Naive thymus-derived CD4-positive, alpha-beta T cell (primary cell): ENCODE results near the gene TBX21. TPM values are rescaled to one million over a fixed set of nuclear protein-coding genes. Genes with fewer than 3 reads are reported as not detected.
"Not testable (repeated sequence)": the region's sequence is repeated elsewhere in the genome, so short reads cannot be mapped to it uniquely, and the experiment has no call there.

Source experiments
- ATAC-seq: fragments of 150-1000 bp; cut with Tn5 transposase; 2 replicates; pipeline ENCODE4 v1.10.0; 2021; ENCODE audit warnings: mild to moderate bottlenecking, moderate library complexity
- CTCF ChIA-PET: fragments of 350-600 bp; sonication (Branson Sonifier 250); formaldehyde crosslinking; loops from one replicate; lab custom pipeline; 2021; ENCODE audit warnings: antibody characterized with exemption; lab: Charles Lee
- POLR2A ChIA-PET: fragments of 350-600 bp; sonication (Branson Sonifier 250); formaldehyde crosslinking; loops from one replicate; lab custom pipeline; 2021; ENCODE audit warnings: antibody characterized with exemption, inconsistent platforms; lab: Charles Lee
- DNase-seq, 9 donors: peaks; one replicate each; pipeline versions ENCODE4 v3.0.0 to v3.0.0-alpha.2; 2020 to 2022; ENCODE audit warnings: mixed read lengths in 1 of 9
- H3K27ac ChIP-seq: one replicate; pipeline ENCODE4 v1.7.0; 2013; ENCODE audit warnings: mild to moderate bottlenecking, low read depth, low read length, moderate library complexity
- H3K27me3 ChIP-seq, 2 donors: one replicate each; pipeline ENCODE4 v1.7.0; 2013; ENCODE audit warnings: low read length in 2 of 2, mild to moderate bottlenecking in 2 of 2, moderate library complexity in 2 of 2; ENCODE audit not compliant: control insufficient read depth in 2 of 2, insufficient read depth in 2 of 2
- H3K36me3 ChIP-seq, 3 experiments: 1 replicate in 2 of 3; 2 replicates in 1 of 3; pipeline ENCODE4 v1.7.0; 2013; ENCODE audit warnings: low read length in 3 of 3, mild to moderate bottlenecking in 3 of 3, moderate library complexity in 1 of 3; ENCODE audit not compliant: insufficient read depth in 3 of 3, control insufficient read depth in 2 of 3
- H3K4me1 ChIP-seq, 2 donors: one replicate each; pipeline ENCODE4 v1.7.0; 2013; ENCODE audit warnings: low read length in 2 of 2, mild to moderate bottlenecking in 2 of 2, moderate library complexity in 1 of 2; ENCODE audit not compliant: control insufficient read depth in 2 of 2, insufficient read depth in 2 of 2
- H3K4me3 ChIP-seq: 2 replicates; pipeline ENCODE4 v1.7.0; 2013; ENCODE audit warnings: mild to moderate bottlenecking, low read length
- H3K9me3 ChIP-seq, 3 experiments: 1 replicate in 2 of 3; 2 replicates in 1 of 3; pipeline ENCODE4 v1.7.0; 2013; ENCODE audit warnings: low read length in 3 of 3; ENCODE audit not compliant: control insufficient read depth in 2 of 3
- H3K27ac Mint-ChIP-seq, 9 donors: one replicate each; pipeline ENCODE4 v1.8.0; 2020 to 2022; ENCODE audit warnings: mixed read lengths in 9 of 9, mild to moderate bottlenecking in 8 of 9, moderate library complexity in 5 of 9, inconsistent platforms in 2 of 9
- H3K27me3 Mint-ChIP-seq, 5 donors: one replicate each; pipeline ENCODE4 v1.8.0; 2021 to 2022; ENCODE audit warnings: mixed read lengths in 5 of 5, mild to moderate bottlenecking in 1 of 5
- H3K36me3 Mint-ChIP-seq, 5 donors: one replicate each; pipeline ENCODE4 v1.8.0; 2020 to 2022; ENCODE audit warnings: mixed read lengths in 5 of 5, mild to moderate bottlenecking in 3 of 5, inconsistent platforms in 1 of 5
- H3K4me1 Mint-ChIP-seq, 7 donors: one replicate each; pipeline ENCODE4 v1.8.0; 2020 to 2022; ENCODE audit warnings: mixed read lengths in 7 of 7, mild to moderate bottlenecking in 3 of 7, inconsistent platforms in 1 of 7
- H3K4me3 Mint-ChIP-seq, 10 donors: one replicate each; pipeline ENCODE4 v1.8.0; 2020 to 2022; ENCODE audit warnings: mild to moderate bottlenecking in 10 of 10, mixed read lengths in 10 of 10, moderate library complexity in 6 of 10, inconsistent platforms in 2 of 10
- H3K9me3 Mint-ChIP-seq, 11 donors: one replicate each; pipeline ENCODE4 v1.8.0; 2020 to 2022; ENCODE audit warnings: mixed read lengths in 11 of 11, mild to moderate bottlenecking in 4 of 11, inconsistent platforms in 1 of 11, moderate library complexity in 1 of 11
- intact Hi-C, 2 donors: fragments of 100-400 bp; cut with micrococcal nuclease; formaldehyde crosslinking; loops; one replicate each; pipeline ENCODE4 v1.15.1; 2023
- polyA plus RNA-seq, 2 donors: library from polyadenylated mRNA; unstranded; fragments of 300-500 nt; fragmentation: Illumina TruSeq; gene quantifications; one replicate each; pipeline ENCODE4 v1.2.3, GENCODE V29; 2021
- total RNA-seq, 6 experiments: library from RNA in 5 of 6; stranded (reverse) in 5 of 6; gene quantifications; 1 replicate in 5 of 6; 2 replicates in 1 of 6; pipeline ENCODE4 v1.2.3 and lab custom pipeline; 2021 to 2026

TBX21 gene
- total and polyA plus RNA-seq, 7 experiments from 2014 or later = 0.13 to 38.6 (median 1.5) TPM

- Mint-ChIP-seq H3K9me3 (peaks cover 0 to 35% (median 10%) of the 10 kb centered on the region in 11 donors), H3K27ac (no peak overlapping the region)
- POLR2A ChIA-PET = no interaction called here
These were observed 31.0 kb downstream of the TBX21 start for GRCh38 chr17:47763913-47764582.

GRCh38 chr17:47773649-47774048 lies 40.6 kb downstream of the TBX21 start:
- Mint-ChIP-seq H3K36me3 (peaks cover 0 to 16% (median 3%) of the 10 kb centered on the region in 5 donors), H3K27me3 (peaks cover 37 to 48% (median 44%) of the 10 kb centered on the region in 5 donors), H3K27ac (peak overlapping the region in 2 of 9 donors; percentile 31 to 42), H3K9me3 (peaks cover 0 to 34% (median 9%) of the 10 kb centered on the region in 11 donors)
- H3K4me3 Mint-ChIP-seq, H3K36me3 ChIP-seq, H3K4me1 Mint-ChIP-seq, intact Hi-C loops, ATAC-seq, H3K4me3 ChIP-seq, CTCF ChIA-PET, DNase-seq, H3K4me1 ChIP-seq, H3K9me3 ChIP-seq, H3K27ac ChIP-seq, POLR2A ChIA-PET: not testable (repeated sequence)
- peaks cover 0 to 11% of the 10 kb centered on the region in 2 donors for H3K27me3 ChIP-seq

More at GRCh38 chr17:47763913-47764582, 31.0 kb downstream of the TBX21 start:
- Mint-ChIP-seq H3K4me3 (no peak overlapping the region), H3K27me3 (peaks cover 12 to 45% (median 37%) of the 10 kb centered on the region in 5 donors), H3K36me3 (peaks cover 0 to 4% (median under 1%) of the 10 kb centered on the region in 5 donors), H3K4me1 (peaks cover 0 to 11% (median 0%) of the 10 kb centered on the region in 7 donors)
- Histone ChIP-seq H3K36me3 (no peaks in the 10 kb centered on the region), H3K27me3 (peaks cover 0 to 3% of the 10 kb centered on the region in 2 donors), H3K27ac (no peak overlapping the region), H3K9me3 (peaks cover 0 to 5% (median 0%) of the 10 kb centered on the region in 3 experiments), H3K4me1 (peaks cover 0 to 13% of the 10 kb centered on the region in 2 donors), H3K4me3 (no peak overlapping the region)
- DNase-seq = no peak
- CTCF ChIA-PET = no interaction called here
- intact Hi-C loops = no loop called here
- ATAC-seq = no peak

GRCh38 chr17:47774331-47774730 lies 41.3 kb downstream of the TBX21 start:
- DNase-seq (no peak), ATAC-seq (no peak)
- Mint-ChIP-seq H3K27me3 (peaks cover 31 to 46% (median 41%) of the 10 kb centered on the region in 5 donors), H3K27ac (no peak overlapping the region), H3K9me3 (peaks cover 0 to 33% (median 9%) of the 10 kb centered on the region in 11 donors), H3K36me3 (peaks cover 0 to 16% (median 3%) of the 10 kb centered on the region in 5 donors), H3K4me3 (no peak overlapping the region), H3K4me1 (peaks cover 0 to 5% (median 0%) of the 10 kb centered on the region in 7 donors)
- no peaks in the 10 kb centered on the region for H3K36me3 ChIP-seq
- ChIA-PET CTCF (interaction anchor here (1.0 kb wide), 1 partner anchor 48 kb away, joined by 3 read pairs; the partner anchor contains the start of gene OSBPL7), POLR2A (no interaction called here)
- H3K27me3 ChIP-seq = peaks cover 0 to 11% of the 10 kb centered on the region in 2 donors
- no peak overlapping the region for H3K4me3 ChIP-seq
- no peaks in the 10 kb centered on the region for H3K4me1 ChIP-seq
- no peaks in the 10 kb centered on the region for H3K9me3 ChIP-seq
- intact Hi-C loops = no loop called here
- H3K27ac ChIP-seq = no peak overlapping the region

- ChIA-PET CTCF (interaction anchor here (0.6 to 1.0 kb wide), 2 partner anchors 47 to 149 kb away, joined by 3 read pairs; partner anchors contain the start of gene OSBPL7), POLR2A (no interaction called here)
- H3K4me3 ChIP-seq = no peak overlapping the region
- Mint-ChIP-seq H3K27ac (no peak overlapping the region), H3K27me3 (peaks cover 37 to 52% (median 41%) of the 10 kb centered on the region in 5 donors), H3K4me3 (no peak overlapping the region), H3K36me3 (peaks cover 0 to 16% (median 3%) of the 10 kb centered on the region in 5 donors), H3K4me1 (peaks cover 0 to 5% (median 0%) of the 10 kb centered on the region in 7 donors), H3K9me3 (peaks cover 0 to 26% (median 9%) of the 10 kb centered on the region in 11 donors)
- no peak overlapping the region for H3K27ac ChIP-seq
- no peaks in the 10 kb centered on the region for H3K36me3 ChIP-seq
- H3K9me3 ChIP-seq = no peaks in the 10 kb centered on the region
- no peaks in the 10 kb centered on the region for H3K4me1 ChIP-seq
- intact Hi-C loops = no loop called here
- peaks cover 0 to 11% of the 10 kb centered on the region in 2 donors for H3K27me3 ChIP-seq
- ATAC-seq (no peak), DNase-seq (no peak)
These were observed 42.0 kb downstream of the TBX21 start for GRCh38 chr17:47774987-47775580.

- Mint-ChIP-seq H3K27me3 (peaks cover 35 to 60% (median 45%) of the 10 kb centered on the region in 5 donors), H3K36me3 (peaks cover 0 to 9% (median 0%) of the 10 kb centered on the region in 5 donors), H3K4me3 (no peak overlapping the region), H3K9me3 (peaks cover 0 to 18% (median 5%) of the 10 kb centered on the region in 11 donors), H3K27ac (peak overlapping the region in 1 of 9 donors; percentile 38), H3K4me1 (peaks cover 0 to 5% (median 0%) of the 10 kb centered on the region in 7 donors)
- H3K4me3 ChIP-seq = no peak overlapping the region
- CTCF ChIA-PET = interaction anchor here (1.6 kb wide), 1 partner anchor 113 kb away, joined by 4 read pairs; no protein-coding TSS in a partner anchor
- no peaks in the 10 kb centered on the region for H3K9me3 ChIP-seq
- no peak overlapping the region for H3K27ac ChIP-seq
- DNase-seq = peak in 7 of 9 donors; percentile 17 to 59 (median 41)
- POLR2A ChIA-PET = interaction anchor here (0.6 kb wide), 1 partner anchor 9 kb away, joined by 3 read pairs; no protein-coding TSS in a partner anchor
- peak; percentile 85 for ATAC-seq
- H3K27me3 ChIP-seq = peaks cover 0 to 11% of the 10 kb centered on the region in 2 donors
- no peaks in the 10 kb centered on the region for H3K4me1 ChIP-seq
- intact Hi-C loops = loop anchor here (1.0 kb wide), 3 partner anchors 26 to 114 kb away; partner anchors contain the start of gene TBX21 (in 1 of the 2)
- no peaks in the 10 kb centered on the region for H3K36me3 ChIP-seq
These were observed 43.5 kb downstream of the TBX21 start for GRCh38 chr17:47776330-47777197.

GRCh38 chr17:47778184-47778635 lies 45.2 kb downstream of the TBX21 start:
- Histone ChIP-seq H3K27me3 (peaks cover 0 to 11% of the 10 kb centered on the region in 2 donors), H3K36me3 (no peaks in the 10 kb centered on the region), H3K27ac (no peak overlapping the region), H3K4me1 (no peaks in the 10 kb centered on the region), H3K4me3 (no peak overlapping the region), H3K9me3 (no peaks in the 10 kb centered on the region)
- Mint-ChIP-seq H3K27me3 (peaks cover 40 to 66% (median 45%) of the 10 kb centered on the region in 5 donors), H3K4me1 (peaks cover 0 to 5% (median 0%) of the 10 kb centered on the region in 7 donors), H3K36me3 (peaks cover 0 to 5% (median 0%) of the 10 kb centered on the region in 5 donors), H3K4me3 (peak overlapping the region in 1 of 10 donors; percentile 35), H3K9me3 (peaks cover 0 to 5% (median 2%) of the 10 kb centered on the region in 11 donors), H3K27ac (no peak overlapping the region)
- intact Hi-C loops = no loop called here
- ChIA-PET CTCF (no interaction called here), POLR2A (interaction anchor here (0.7 kb wide), 1 partner anchor 193 kb away, joined by 3 read pairs; no protein-coding TSS in a partner anchor)
- DNase-seq = no peak
- ATAC-seq = no peak
